ENCODE measurements around the gene GLB1L3.

DNA sequence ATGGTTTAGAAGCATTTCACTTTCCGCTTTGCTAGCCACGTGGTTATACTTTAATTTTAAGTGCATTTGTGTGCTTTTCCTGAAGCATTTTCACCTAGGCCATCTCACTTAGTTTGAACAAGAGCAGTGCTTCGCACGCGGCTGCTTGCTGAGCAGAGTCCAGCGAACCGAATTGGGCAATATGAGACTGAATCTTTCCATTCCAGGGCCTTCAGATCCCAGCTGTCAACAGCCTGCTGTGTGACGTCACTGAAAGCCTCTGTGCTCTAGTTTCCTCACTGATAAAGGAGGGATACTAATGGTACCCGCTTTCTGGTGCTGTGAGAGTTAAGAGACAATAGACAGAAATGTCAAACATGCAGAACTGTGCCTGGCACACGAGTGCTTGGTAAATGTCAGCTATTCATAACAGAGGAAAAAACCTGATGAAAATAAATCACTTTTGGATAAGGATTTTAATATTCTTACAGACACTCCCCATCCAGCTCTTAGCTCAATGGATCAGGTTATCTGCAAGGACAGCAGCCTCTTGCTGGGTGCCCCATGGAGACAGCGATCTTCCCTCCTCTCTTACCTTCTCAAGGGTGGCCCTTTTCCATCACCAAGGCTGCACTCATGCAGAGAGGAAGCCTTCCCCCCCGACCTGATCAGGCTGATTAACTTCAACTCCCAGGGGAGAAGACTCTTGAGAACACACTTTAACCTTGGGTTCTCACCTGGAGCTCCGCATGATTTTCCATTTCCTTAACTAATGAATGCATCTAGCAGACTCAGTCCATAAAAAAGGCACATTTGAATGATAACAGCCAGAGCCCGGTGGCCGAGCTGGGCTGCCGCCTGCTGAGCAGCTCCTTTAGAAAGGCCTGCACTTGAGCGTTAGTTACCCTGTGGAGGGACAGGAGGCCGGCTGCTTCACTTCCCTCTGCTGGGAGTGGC is 3.5 kb upstream of the GLB1L3 start:
- TF ChIP-seq, protein P1, sequence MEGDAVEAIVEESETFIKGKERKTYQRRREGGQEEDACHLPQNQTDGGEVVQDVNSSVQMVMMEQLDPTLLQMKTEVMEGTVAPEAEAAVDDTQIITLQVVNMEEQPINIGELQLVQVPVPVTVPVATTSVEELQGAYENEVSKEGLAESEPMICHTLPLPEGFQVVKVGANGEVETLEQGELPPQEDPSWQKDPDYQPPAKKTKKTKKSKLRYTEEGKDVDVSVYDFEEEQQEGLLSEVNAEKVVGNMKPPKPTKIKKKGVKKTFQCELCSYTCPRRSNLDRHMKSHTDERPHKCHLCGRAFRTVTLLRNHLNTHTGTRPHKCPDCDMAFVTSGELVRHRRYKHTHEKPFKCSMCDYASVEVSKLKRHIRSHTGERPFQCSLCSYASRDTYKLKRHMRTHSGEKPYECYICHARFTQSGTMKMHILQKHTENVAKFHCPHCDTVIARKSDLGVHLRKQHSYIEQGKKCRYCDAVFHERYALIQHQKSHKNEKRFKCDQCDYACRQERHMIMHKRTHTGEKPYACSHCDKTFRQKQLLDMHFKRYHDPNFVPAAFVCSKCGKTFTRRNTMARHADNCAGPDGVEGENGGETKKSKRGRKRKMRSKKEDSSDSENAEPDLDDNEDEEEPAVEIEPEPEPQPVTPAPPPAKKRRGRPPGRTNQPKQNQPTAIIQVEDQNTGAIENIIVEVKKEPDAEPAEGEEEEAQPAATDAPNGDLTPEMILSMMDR (IDR thresholded peaks at IDR 0.05) = no peak
- no peak for TF ChIP-seq POLR2AphosphoS5 (IDR thresholded peaks at IDR 0.05)
- no peak for TF ChIP-seq POLR2A (IDR thresholded peaks at IDR 0.05)

Measured in breast epithelium (tissue), 3 donors.